ENCODE measurements around the gene WBP2. TPM values are rescaled to one million over a fixed set of nuclear protein-coding genes. Genes with fewer than 3 reads are reported as not detected.
"Not testable (repeated sequence)": the region's sequence is repeated elsewhere in the genome, so short reads cannot be mapped to it uniquely, and the experiment has no call there.

WBP2 gene
- total RNA-seq, 1 experiment from 2014 or later = 55.7 TPM

- Mint-ChIP-seq H3K27ac (ENCODE audit: low read depth, unreplicated experiment) (no peak overlapping the region), H3K4me3 (ENCODE audit: unreplicated experiment) (no peak overlapping the region), H3K9me3 (ENCODE audit: unreplicated experiment) (no peaks in the 10 kb centered on the region), H3K27me3 (ENCODE audit: insufficient read depth, unreplicated experiment) (no peaks in the 10 kb centered on the region), H3K36me3 (ENCODE audit: insufficient read depth, unreplicated experiment) (peaks cover 53% of the 10 kb centered on the region), H3K4me1 (ENCODE audit: insufficient read depth, unreplicated experiment) (peaks cover 19% of the 10 kb centered on the region)
- ChIA-PET POLR2A (interaction anchor here (0.6 to 6.1 kb wide), 15 partner anchors 8 to 411 kb away, joined by 3 to 164 read pairs (median 17); partner anchors contain the start of genes MRPL38, RECQL5, SAP30BP and TRIM47), CTCF (interaction anchor here (1.0 to 3.6 kb wide), 3 partner anchors 24 to 174 kb away, joined by 3 to 36 read pairs (median 4); partner anchors contain the start of gene TRIM47)
- intact Hi-C loops (cut with micrococcal nuclease) = no loop called here
- DNase-seq (ENCODE audit: unreplicated experiment) = peak; percentile 83
- no peak for TF ChIP-seq CTCF (IDR thresholded peaks at IDR 0.05; ENCODE audit: unreplicated experiment)
- no TSS peak for BruUV-seq (replicated peaks)
Measured at GRCh38 chr17:75853433-75853832, 1.7 kb downstream of the WBP2 start.

GRCh38 chr17:75851693-75851991 lies 3.5 kb downstream of the WBP2 start:
- H3K27ac Mint-ChIP-seq (ENCODE audit: low read depth, unreplicated experiment); intact Hi-C loops (cut with micrococcal nuclease); DNase-seq (ENCODE audit: unreplicated experiment); H3K4me3 Mint-ChIP-seq (ENCODE audit: unreplicated experiment); BruUV-seq (replicated peaks); H3K27me3 Mint-ChIP-seq (ENCODE audit: insufficient read depth, unreplicated experiment); H3K9me3 Mint-ChIP-seq (ENCODE audit: unreplicated experiment): not testable (repeated sequence)
- peaks cover 71% of the 10 kb centered on the region for H3K36me3 Mint-ChIP-seq (ENCODE audit: insufficient read depth, unreplicated experiment)
- H3K4me1 Mint-ChIP-seq (ENCODE audit: insufficient read depth, unreplicated experiment) = peaks cover 18% of the 10 kb centered on the region
- ChIA-PET POLR2A (interaction anchor here (5.8 kb wide), 1 partner anchor 74 kb away, joined by 128 read pairs; a partner anchor contains a TSS), CTCF (interaction anchor here (0.6 kb wide), 1 partner anchor 914 kb away, joined by 3 read pairs; no protein-coding TSS in a partner anchor)

GRCh38 chr17:75850928-75851692 lies 4.0 kb downstream of the WBP2 start:
- Mint-ChIP-seq H3K27me3 (ENCODE audit: insufficient read depth, unreplicated experiment) (no peaks in the 10 kb centered on the region), H3K9me3 (ENCODE audit: unreplicated experiment) (no peaks in the 10 kb centered on the region), H3K27ac (ENCODE audit: low read depth, unreplicated experiment) (no peak overlapping the region), H3K4me1 (ENCODE audit: insufficient read depth, unreplicated experiment) (peaks cover 16% of the 10 kb centered on the region), H3K36me3 (ENCODE audit: insufficient read depth, unreplicated experiment) (peaks cover 76% of the 10 kb centered on the region), H3K4me3 (ENCODE audit: unreplicated experiment) (no peak overlapping the region)
- intact Hi-C loops (cut with micrococcal nuclease) = no loop called here
- BruUV-seq (replicated peaks) = no TSS peak
- ChIA-PET POLR2A (interaction anchor here (5.8 kb wide), 1 partner anchor 73 kb away, joined by 128 read pairs; a partner anchor contains a TSS), CTCF (interaction anchor here (0.6 to 2.2 kb wide), 6 partner anchors 10 to 914 kb away, joined by 3 to 6 read pairs (median 3); partner anchors contain the start of gene GALK1)
- TF ChIP-seq CTCF (IDR thresholded peaks at IDR 0.05; ENCODE audit: unreplicated experiment) = no peak
- no peak for DNase-seq (ENCODE audit: unreplicated experiment)

GRCh38 chr17:75849724-75850123 lies 5.4 kb downstream of the WBP2 start:
- POLR2A ChIA-PET = interaction anchor here (0.7 to 1.4 kb wide), 3 partner anchors 16 to 521 kb away, joined by 3 to 6 read pairs (median 4); partner anchors contain the start of gene GALK1
- no TSS peak for BruUV-seq (replicated peaks)

More at GRCh38 chr17:75849724-75850123, 5.4 kb downstream of the WBP2 start:
- no peak for DNase-seq (ENCODE audit: unreplicated experiment)
- CTCF ChIA-PET = interaction anchor here (0.6 to 2.2 kb wide), 8 partner anchors 11 to 256 kb away, joined by 3 to 6 read pairs (median 4); no protein-coding TSS in a partner anchor
- no peaks in the 10 kb centered on the region for H3K9me3 Mint-ChIP-seq (ENCODE audit: unreplicated experiment)
- TF ChIP-seq CTCF (IDR thresholded peaks at IDR 0.05; ENCODE audit: unreplicated experiment) = no peak
- H3K4me3 Mint-ChIP-seq (ENCODE audit: unreplicated experiment) = no peak overlapping the region
- no peaks in the 10 kb centered on the region for H3K27me3 Mint-ChIP-seq (ENCODE audit: insufficient read depth, unreplicated experiment)
- H3K27ac Mint-ChIP-seq (ENCODE audit: low read depth, unreplicated experiment) = peak overlapping the region; percentile 19
- peaks cover 27% of the 10 kb centered on the region for H3K4me1 Mint-ChIP-seq (ENCODE audit: insufficient read depth, unreplicated experiment)
- intact Hi-C loops (cut with micrococcal nuclease) = loop anchor here (2.0 kb wide), 1 partner anchor 77 kb away; no protein-coding TSS in a partner anchor
- peaks cover 83% of the 10 kb centered on the region for H3K36me3 Mint-ChIP-seq (ENCODE audit: insufficient read depth, unreplicated experiment)
